ENCODE data around the gene PSD4.

PSD4 gene

DNA sequence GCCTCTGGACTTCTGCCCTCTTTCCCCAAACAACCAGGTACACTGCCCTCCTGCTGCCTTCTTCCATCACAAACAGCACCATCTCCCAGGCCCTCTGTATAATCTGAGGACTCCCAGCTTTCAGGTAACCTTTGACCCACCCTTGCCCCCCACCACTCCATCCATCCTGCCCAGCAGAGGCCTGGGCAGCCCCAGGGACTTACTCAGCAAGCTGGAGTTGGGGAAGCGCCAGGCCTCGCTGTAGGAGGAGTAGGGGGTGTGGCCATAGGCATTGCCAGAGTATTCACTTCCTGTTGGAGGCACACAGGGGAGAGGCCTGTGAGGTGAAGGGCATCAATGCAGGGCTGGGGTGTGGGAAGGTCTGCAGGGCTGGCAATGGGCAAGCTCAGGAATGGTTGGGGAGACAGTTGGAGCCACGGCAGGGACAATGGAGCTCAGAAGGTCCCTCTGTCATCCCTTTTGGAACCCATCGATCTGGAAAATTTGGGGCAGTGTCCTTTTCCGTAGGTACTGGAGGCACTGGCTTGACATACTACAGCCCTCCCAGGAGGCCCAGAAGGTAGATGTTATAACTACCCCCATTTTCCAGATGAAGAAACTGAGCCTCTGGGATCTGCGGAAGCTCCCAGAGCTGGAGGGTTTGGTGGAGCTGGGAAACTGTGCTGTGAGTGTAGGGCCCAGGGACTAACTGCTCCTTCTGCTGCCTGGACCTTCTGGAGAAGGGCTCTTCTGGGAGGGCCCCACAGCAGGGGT is 46.3 kb downstream of the PSD4 start:
- DNase-seq (ENCODE audit: low read depth in 2 of 2, low spot score in 1 of 2), result no peak

GRCh38 chr2:113220970-113221708 is 47.4 kb downstream of the PSD4 start:
- no peak for DNase-seq (ENCODE audit: low read depth in 2 of 2, low spot score in 1 of 2)

GRCh38 chr2:113221846-113222245 is 48.1 kb downstream of the PSD4 start:
- DNase-seq (ENCODE audit: low read depth in 2 of 2, low spot score in 1 of 2), result no peak

- DNase-seq (ENCODE audit: low read depth in 2 of 2, low spot score in 1 of 2), result no peak
These were observed 50.0 kb downstream of the PSD4 start for GRCh38 chr2:113223813-113224212.

- DNase-seq (ENCODE audit: low read depth in 2 of 2, low spot score in 1 of 2), result no peak
These were observed 51.0 kb downstream of the PSD4 start for GRCh38 chr2:113224647-113225236.

DNA sequence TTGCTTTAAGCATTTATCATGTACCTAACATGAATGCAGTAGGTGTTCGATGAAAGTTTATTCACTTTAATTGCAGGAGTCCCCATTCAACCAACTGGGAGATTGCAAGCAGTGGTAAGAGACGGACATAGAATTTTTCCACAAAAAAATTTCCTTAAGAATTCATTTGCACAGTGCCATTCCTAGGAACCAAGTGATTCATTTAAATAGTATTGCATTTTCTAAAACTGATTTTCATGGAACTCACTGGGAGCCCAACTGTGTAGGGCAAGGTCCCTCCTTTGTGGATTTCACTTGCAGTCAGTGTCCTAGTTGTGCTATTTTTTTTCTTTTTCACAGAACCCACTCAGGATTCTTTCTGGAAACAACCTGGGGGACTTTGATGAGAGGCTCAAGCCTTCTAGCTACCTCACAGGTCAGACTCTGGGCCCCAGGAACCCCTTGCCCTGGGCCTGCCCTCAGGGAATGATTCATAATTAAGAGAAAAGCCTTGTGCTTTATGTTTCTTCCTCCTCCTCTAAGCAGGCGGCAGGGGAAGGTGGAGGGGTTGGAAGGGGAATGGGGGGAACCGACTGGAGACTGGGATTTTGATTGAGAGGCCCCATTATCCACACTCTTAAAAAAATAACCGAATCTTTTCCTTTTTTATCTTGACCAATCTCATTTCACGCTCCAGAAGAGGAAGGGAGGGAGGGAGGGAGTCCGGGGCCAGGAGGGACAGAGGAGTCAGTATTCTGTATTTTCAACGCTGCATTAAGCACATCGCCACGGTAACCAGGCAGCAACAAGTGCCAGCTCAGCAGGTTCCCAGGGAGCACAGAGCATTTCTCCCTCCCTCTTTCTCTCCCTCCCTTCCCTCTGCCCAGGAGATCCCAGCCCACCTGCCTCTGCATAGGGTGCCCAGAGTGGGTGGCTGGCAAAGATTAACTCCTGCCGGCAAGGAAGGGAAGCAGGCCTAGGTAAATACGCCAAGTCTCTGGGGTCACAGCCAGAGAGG is 51.8 kb downstream of the PSD4 start:
- no peak for DNase-seq (ENCODE audit: low read depth in 2 of 2, low spot score in 1 of 2)

DNA sequence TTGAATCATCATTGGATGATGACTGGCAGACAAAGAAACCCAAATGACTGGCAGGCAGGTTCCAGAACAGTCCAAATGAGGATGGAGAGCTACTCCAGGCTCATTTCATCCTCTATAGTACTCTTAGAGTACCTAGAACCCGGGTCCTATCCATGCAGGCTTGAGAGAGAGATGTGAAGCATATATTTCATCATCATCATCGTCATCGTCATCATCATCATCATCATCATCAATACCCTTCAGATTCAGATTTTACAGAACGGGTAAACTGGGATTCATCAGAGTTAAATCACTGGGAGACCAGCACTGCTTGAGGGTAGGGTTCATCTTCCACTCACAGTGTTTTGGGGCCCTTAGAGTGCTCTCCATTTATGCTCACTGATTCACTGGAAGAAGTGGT is 52.7 kb downstream of the PSD4 start:
- DNase-seq (ENCODE audit: low read depth in 2 of 2, low spot score in 1 of 2), result no peak

GRCh38 chr2:113227290-113227689 is 53.5 kb downstream of the PSD4 start:
- DNase-seq (ENCODE audit: low read depth in 2 of 2, low spot score in 1 of 2), result no peak

DNA sequence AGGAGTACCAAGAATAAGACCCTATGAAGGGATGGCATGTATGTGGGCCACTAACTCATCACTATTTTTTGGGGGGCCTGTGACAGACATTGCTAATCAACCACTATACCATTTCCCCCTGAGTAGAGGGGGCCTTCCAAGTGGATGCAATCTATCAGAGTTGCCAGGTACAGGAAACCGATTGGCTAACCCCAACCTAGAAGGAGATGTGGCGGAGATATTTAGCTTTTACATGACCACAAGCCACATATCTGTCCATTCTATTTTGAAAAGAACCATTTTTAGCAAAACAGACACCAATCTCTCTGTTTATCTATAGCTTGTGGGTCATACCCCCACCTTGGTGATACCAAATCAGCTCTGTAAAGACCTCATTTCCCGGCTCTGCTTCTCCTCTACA is 53.9 kb downstream of the PSD4 start:
- DNase-seq (ENCODE audit: low read depth in 2 of 2, low spot score in 1 of 2), result no peak

- no peak for DNase-seq (ENCODE audit: low read depth in 2 of 2, low spot score in 1 of 2)
These were observed 54.6 kb downstream of the PSD4 start for GRCh38 chr2:113228351-113228750.

DNA sequence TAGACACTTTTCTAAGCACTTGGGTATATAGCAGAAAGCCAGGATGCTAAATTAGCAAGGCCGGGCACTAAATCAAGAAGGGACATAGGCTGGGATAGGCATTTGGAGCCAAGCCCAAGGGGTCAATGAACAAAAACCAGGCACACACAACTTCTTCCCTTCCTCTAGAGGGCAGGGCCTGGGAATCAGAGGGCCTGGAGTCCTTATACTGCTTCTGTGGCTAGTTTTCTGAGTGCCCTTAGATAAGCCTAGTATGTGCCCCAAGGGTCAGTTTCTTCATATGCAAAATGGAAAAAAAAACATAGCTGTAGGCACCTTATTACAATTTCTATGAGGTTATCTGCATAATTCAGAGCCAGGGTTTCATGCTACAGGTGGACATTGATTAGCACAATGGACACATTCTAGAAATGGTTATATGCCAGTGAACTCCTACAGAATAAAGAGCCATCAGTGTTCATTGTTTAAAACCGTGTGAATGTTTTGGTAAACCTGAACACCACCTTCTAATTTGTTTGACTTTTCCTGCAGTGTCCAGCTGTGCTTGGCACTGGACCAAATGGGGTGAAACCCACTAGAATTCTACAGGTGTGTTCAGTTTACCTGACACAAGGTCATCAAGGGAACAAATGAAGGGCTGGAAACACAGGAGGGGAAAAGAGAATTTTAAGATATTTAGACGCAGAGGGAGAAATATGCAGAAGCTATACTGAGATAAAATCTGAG is 55.4 kb downstream of the PSD4 start:
- no peak for DNase-seq (ENCODE audit: low read depth in 2 of 2, low spot score in 1 of 2)

DNA sequence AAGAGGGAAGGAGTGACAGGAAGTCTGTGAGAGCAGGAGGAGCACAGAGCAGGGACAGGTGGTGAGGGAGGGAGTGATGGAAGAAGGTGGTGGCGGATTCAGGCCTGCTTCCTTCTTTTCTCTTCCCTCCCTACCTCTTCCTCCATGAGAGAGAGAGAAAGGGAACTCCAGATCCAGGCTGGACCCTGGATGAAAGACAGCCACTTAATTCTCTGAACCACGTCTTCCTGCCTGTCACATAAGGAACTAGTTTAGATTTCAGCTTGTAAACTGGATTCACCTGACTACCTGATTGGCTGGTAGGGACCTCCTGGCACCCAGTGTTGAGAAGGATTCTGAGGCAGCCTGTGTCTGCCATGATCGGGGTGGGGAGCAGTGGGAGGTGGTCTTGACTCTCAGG is 56.0 kb downstream of the PSD4 start:
- no peak for DNase-seq (ENCODE audit: low read depth in 2 of 2, low spot score in 1 of 2)

- no peak for DNase-seq (ENCODE audit: low read depth in 2 of 2, low spot score in 1 of 2)
These were observed 56.8 kb downstream of the PSD4 start for GRCh38 chr2:113230531-113230930.

GRCh38 chr2:113231064-113231463 is 57.3 kb downstream of the PSD4 start:
- DNase-seq (ENCODE audit: low read depth in 2 of 2, low spot score in 1 of 2), result no peak

DNA sequence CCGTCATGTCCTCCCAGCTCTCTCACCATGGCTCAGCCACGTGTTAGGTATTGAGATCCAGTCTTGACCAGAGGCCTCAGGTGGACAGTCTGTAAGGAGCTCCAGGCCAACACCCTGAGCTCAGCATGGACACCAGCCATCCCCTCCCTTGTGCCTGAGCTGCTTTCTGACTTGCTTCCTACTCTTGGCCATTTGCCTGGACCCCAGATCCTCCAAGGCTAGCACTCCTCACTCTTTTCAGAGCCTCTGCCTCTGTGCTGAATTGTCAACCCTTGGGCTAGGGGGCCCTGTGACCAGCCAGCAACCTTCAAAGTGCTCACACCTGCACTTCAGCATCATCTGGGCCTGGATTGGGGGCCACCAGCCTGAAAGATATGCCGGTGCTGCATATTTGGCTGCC is 58.4 kb downstream of the PSD4 start:
- DNase-seq (ENCODE audit: low read depth in 2 of 2, low spot score in 1 of 2), result no peak

DNA sequence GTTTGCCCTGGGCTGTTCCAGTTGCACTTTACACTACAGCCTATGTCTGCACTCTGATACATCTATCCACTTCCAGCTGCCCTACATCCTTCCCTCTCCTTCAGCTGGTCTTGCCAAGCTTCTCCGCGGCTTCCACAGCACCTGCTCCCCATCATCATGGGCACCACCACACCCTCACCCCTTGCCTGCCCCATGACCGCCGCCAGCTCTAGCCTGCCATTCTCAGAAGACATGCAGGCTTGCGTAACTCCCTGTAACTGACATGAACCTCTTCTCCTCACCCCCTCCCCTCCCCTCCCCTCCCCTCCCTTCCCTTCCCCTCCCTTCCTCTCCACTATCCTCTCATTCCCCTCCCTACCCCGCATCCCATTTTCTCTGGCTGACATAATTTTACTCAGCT is 59.0 kb downstream of the PSD4 start:
- no peak for DNase-seq (ENCODE audit: low read depth in 2 of 2, low spot score in 1 of 2)

DNA sequence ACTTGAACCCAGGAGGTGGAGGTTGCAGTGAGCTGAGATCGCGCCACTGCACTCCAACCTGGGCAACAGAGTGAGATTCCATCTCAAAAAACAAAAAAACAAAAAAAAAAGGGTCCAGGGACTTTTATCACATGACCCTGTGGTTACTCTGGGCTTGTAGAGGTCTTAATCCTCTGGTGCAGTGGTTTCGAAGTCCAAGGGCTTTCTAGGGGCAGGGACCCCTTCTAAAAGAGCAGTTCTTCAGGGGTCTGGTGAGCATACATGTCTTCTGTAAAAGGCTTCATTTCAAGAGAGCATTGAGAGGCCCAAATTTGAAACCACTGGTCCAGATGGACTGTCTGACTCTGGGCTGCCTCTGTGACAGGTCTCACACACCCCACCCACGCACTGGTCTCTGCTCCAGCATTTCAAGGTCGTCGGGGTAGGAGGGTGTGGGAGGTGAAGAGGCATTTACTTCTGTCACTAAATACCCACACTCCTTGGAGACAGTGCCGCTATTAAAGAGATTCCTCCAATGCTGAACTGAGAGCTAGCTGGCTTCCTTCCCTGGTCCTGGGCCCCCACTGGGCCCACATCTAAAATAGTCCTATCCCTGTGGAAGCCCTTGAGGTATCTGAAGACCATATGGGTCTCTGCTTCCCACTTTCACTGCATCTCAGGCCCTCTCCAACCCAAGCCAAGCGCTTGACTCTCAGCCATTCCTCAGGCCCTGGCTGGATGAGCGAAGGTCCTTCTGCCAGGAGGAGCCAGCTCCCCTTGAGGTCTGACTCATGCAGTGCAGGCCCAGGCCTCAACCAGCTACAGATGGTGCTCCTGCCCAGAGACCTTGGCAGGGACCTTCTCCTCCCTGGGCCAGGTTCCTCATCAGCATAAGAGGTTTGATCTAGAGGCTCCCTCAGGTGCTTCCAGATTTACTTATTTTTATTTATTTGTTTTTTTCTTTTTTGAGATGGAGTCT is 60.1 kb downstream of the PSD4 start:
- no peak for DNase-seq (ENCODE audit: low read depth in 2 of 2, low spot score in 1 of 2)

DNA sequence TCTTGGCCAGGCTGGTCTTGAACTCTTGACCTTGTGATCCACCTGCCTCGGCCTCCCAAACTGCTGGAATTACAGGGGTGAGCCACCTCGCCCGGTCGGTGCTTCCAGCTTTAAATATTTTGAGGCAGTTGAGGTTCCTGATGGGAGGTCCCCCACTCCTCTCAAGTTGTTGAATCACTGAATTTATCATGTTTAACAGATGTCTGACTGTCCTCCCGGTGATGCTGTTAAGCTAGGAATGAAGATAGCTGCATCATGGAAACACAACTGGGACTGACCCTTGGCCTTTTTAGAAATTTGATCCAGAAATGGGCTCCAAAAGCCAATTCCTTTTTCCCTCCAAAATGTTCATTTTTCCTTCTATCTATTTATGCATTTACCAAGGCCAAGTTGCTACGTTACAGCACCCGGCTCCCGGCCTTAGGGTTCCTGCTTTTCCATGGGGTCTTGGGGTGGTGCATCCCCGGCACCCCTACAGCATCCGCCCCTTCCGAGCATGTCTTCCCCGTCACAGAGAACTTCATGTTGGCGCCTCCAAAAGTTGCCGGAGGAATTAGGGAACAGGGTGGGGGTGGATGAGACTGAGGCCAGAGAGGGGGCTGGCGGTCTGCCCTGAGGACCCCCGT is 61.1 kb downstream of the PSD4 start:
- no peak for DNase-seq (ENCODE audit: low read depth in 2 of 2, low spot score in 1 of 2)

All from stimulated activated CD8-positive, alpha-beta memory T cell treated with anti-CD3 and anti-CD28 coated beads, Interleukin-4, amount 100 ng/mL, for 4 hours (primary cell).